Right atrium auricular region (tissue), 2 donors: ENCODE measurements around the gene PTX4. TPM values are rescaled to one million over a fixed set of nuclear protein-coding genes. Genes with fewer than 3 reads are reported as not detected.

ENCODE experiments used
- DNase-seq: peaks from one replicate; pipeline ENCODE4 v3.0.0-alpha.2; 2019; ENCODE audit warnings: low spot score
- H3K27ac ChIP-seq, 2 donors: fragments of 200-600 bp; sonication (generic); 1 replicate in 1 of 2; 2 replicates in 1 of 2; pipeline ENCODE4 v1.5.1; 2016 to 2019
- H3K27me3 ChIP-seq, 2 donors: fragments of 200-600 bp; sonication (generic); one replicate each; pipeline versions ENCODE4 v1.5.1 to v1.6.0; 2017 to 2019
- H3K36me3 ChIP-seq: fragments of 200-600 bp; sonication (generic); one replicate; pipeline ENCODE4 v1.5.1; 2016
- H3K4me1 ChIP-seq, 2 donors: fragments of 200-600 bp; sonication (generic); one replicate each; pipeline versions ENCODE4 v1.5.1 to v1.6.0; 2017 to 2019
- H3K4me3 ChIP-seq, 2 donors: fragments of 200-600 bp; sonication (generic); 1 replicate in 1 of 2; 2 replicates in 1 of 2; pipeline ENCODE4 v1.5.1; 2017 to 2019; ENCODE audit warnings: mild to moderate bottlenecking in 1 of 2, moderate library complexity in 1 of 2
- H3K9me3 ChIP-seq, 2 donors: fragments of 200-600 bp; sonication (generic); one replicate each; pipeline ENCODE4 v1.5.1; 2019
- CTCF ChIP-seq, 2 donors: fragments of 200-600 bp; sonication (generic); IDR thresholded peaks; one replicate each; pipeline ENCODE4 v1.5.1; 2019; ENCODE audit warnings: antibody characterized with exemption in 2 of 2
- total RNA-seq, 2 donors: library from RNA; depleted of rRNA; stranded (reverse); fragments of >200 nt; gene quantifications; one replicate each; pipeline ENCODE4 v1.1.0, GENCODE V29; 2016

PTX4 gene
- total RNA-seq, 2 donors from 2014 or later: 0.24 TPM; not detected in 1

DNA sequence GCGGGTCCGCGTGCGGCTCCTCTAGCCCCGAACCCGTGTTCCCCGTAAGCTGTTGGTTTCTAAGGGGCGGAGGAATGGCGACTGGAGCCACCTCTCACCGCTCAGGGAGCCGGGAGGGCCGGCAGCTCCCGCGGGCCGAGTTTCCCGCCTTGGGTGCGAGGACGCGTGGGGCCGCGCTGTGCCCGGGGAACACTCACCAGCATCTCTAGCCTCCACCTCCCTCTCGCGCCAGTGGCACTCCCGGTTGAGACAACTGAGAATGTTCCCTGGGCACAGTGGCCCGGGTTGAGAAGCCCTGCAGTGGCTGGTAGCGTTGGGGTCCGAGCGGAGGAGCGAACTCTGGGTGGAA lies 5.0 kb upstream of the PTX4 start:
- Histone ChIP-seq H3K36me3 (peaks cover 32% of the 10 kb centered on the region), H3K4me1 (peaks cover 0 to 30% of the 10 kb centered on the region in 2 donors), H3K27me3 (no peaks in the 10 kb centered on the region), H3K9me3 (no peaks in the 10 kb centered on the region), H3K4me3 (peak overlapping the region; percentile 76 to 80), H3K27ac (peak overlapping the region; percentile 92 to 95)
- no peak for TF ChIP-seq CTCF (IDR thresholded peaks at IDR 0.05)
- no peak for DNase-seq

- peak within 1 kb of the TSS; percentile 92 to 95 for H3K27ac ChIP-seq
Observed at GRCh38 chr16:1492923-1493745, 4.4 kb upstream of the PTX4 start, which contains the start of gene TELO2. Gene TELO2 (plus strand): TSS chr16:1493360. CDS start chr16:1494282, 922 bp downstream.

GRCh38 chr16:1492082-1492922 lies 3.6 kb upstream of the PTX4 start:
- Histone ChIP-seq H3K4me1 (peaks cover 0 to 30% of the 10 kb centered on the region in 2 donors), H3K4me3 (peak overlapping the region in 1 of 2 donors; percentile 80)

More at GRCh38 chr16:1492923-1493745, 4.4 kb upstream of the PTX4 start, which contains the start of gene TELO2:
- Histone ChIP-seq H3K4me3 (peak within 1 kb of the TSS; percentile 76 to 80), H3K4me1 (peaks cover 0 to 30% of the 10 kb centered on the region in 2 donors), H3K36me3 (peaks cover 26% of the 10 kb centered on the region), H3K9me3 (no peaks in the 10 kb centered on the region), H3K27me3 (no peaks in the 10 kb centered on the region)
- no peak for TF ChIP-seq CTCF (IDR thresholded peaks at IDR 0.05)
- peak; percentile 70 for DNase-seq

DNA sequence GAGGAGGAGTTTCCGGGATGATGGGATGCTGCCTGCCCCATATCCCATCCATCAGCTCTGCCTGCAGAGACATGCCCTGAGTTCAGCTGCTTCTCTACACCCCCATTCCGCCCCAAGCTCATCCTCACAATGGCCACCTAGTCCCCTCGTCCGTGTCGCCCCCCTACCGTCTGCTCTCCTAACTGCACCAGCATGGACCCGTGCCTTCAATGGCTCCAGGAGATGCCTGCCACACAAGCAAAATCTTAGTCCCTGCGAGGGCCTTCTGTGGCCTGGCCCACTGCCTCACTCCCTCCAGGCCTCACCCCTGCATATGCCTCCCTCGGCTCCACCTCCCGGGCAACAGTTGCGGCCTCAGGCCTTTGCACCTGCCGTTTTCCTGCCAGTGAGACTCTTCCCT lies 2.6 kb upstream of the PTX4 start:
- Histone ChIP-seq H3K36me3 (peaks cover 9% of the 10 kb centered on the region), H3K9me3 (no peaks in the 10 kb centered on the region), H3K4me1 (peaks cover 0 to 30% of the 10 kb centered on the region in 2 donors), H3K27me3 (no peaks in the 10 kb centered on the region), H3K27ac (no peak overlapping the region), H3K4me3 (no peak overlapping the region)
- no peak for DNase-seq
- TF ChIP-seq CTCF (IDR thresholded peaks at IDR 0.05): no peak

More at GRCh38 chr16:1492082-1492922, 3.6 kb upstream of the PTX4 start:
- no peaks in the 10 kb centered on the region for H3K27me3 ChIP-seq
- H3K36me3 ChIP-seq: peaks cover 19% of the 10 kb centered on the region
- H3K9me3 ChIP-seq: no peaks in the 10 kb centered on the region
- no peak for DNase-seq
- no peak for TF ChIP-seq CTCF (IDR thresholded peaks at IDR 0.05)
- peak overlapping the region; percentile 92 to 95 for H3K27ac ChIP-seq

DNA sequence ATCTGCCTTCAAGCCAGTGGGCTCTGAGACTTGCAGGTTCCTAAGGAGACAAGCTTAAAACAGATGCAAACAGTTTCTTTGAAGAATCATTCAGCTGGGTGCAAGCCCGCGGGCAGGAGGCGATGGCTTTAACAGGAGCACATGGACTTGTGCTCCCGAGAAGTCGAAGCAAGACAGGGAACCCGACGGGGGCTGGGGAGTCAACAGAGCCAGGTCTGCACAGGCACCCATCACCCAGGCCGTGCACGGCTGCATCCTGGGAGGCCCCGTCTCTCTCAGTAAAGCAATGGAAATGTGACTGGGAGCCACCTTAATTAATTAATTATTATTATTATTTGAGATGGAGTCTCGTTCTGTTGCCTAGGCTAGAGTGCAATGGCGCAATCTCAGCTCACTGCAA lies 333 bp upstream of the PTX4 start:
- Histone ChIP-seq H3K36me3 (no peaks in the 10 kb centered on the region), H3K9me3 (no peaks in the 10 kb centered on the region)
- DNase-seq: no peak

More for the DNA sequence above, 333 bp upstream of the PTX4 start:
- Histone ChIP-seq H3K4me3 (no peak overlapping the region), H3K27ac (no peak overlapping the region), H3K4me1 (peaks cover 0 to 12% of the 10 kb centered on the region in 2 donors), H3K27me3 (no peaks in the 10 kb centered on the region)
- TF ChIP-seq CTCF (IDR thresholded peaks at IDR 0.05): no peak
